Spleen (tissue), 11 donors: Measurements from ENCODE around the gene GALNT11. TPM values are rescaled to one million over a fixed set of nuclear protein-coding genes. Genes with fewer than 3 reads are reported as not detected.

ENCODE experiments used
- DNase-seq: peaks from one replicate; pipeline ENCODE4 v3.0.0-alpha.2; 2020
- H3K27ac ChIP-seq, 8 donors: fragments of 200-600 bp; sonication (generic) in 7 of 8; 1 replicate in 4 of 8; 2 replicates in 4 of 8; pipeline versions ENCODE4 v1.5.0 to v1.8.0; 2016 to 2021; ENCODE audit warnings: inconsistent platforms in 4 of 8, mild to moderate bottlenecking in 4 of 8, moderate library complexity in 1 of 8
- H3K27me3 ChIP-seq, 7 donors: fragments of 200-600 bp; sonication (generic) in 6 of 7; replicated peaks in 1 of 7; 1 replicate in 4 of 7; 2 replicates in 3 of 7; pipeline versions ENCODE4 v1.5.0 to v1.8.0; 2016 to 2021; ENCODE audit warnings: inconsistent platforms in 3 of 7, mild to moderate bottlenecking in 1 of 7
- H3K36me3 ChIP-seq, 6 donors: fragments of 200-600 bp; sonication (generic) in 5 of 6; 1 replicate in 4 of 6; 2 replicates in 2 of 6; pipeline versions ENCODE4 v1.5.0 to v1.8.0; 2016 to 2021; ENCODE audit warnings: inconsistent platforms in 2 of 6
- H3K4me1 ChIP-seq, 6 donors: fragments of 200-600 bp; sonication (generic) in 5 of 6; 1 replicate in 3 of 6; 2 replicates in 3 of 6; pipeline versions ENCODE4 v1.5.0 to v1.8.0; 2016 to 2021; ENCODE audit warnings: inconsistent platforms in 3 of 6
- H3K4me3 ChIP-seq, 8 donors: fragments of 200-600 bp; sonication (generic) in 7 of 8; 1 replicate in 4 of 8; 2 replicates in 4 of 8; pipeline versions ENCODE4 v1.5.0 to v1.8.0; 2016 to 2021; ENCODE audit warnings: inconsistent platforms in 4 of 8, mild to moderate bottlenecking in 4 of 8, moderate library complexity in 2 of 8
- H3K9me3 ChIP-seq, 8 donors: fragments of 200-600 bp; sonication (generic) in 7 of 8; 1 replicate in 4 of 8; 2 replicates in 4 of 8; pipeline versions ENCODE4 v1.5.0 to v1.8.0; 2016 to 2021; ENCODE audit warnings: inconsistent platforms in 4 of 8
- POLR2A ChIP-seq, 3 donors: fragments of 450-650 bp; IDR thresholded peaks; one replicate each; pipeline ENCODE4 v1.5.1; 2017; ENCODE audit warnings: antibody characterized with exemption in 3 of 3, mild to moderate bottlenecking in 1 of 3
- POLR2AphosphoS5 ChIP-seq, 3 donors: sonication (generic); formaldehyde crosslinking; IDR thresholded peaks; one replicate each; pipeline ENCODE4 v1.5.1; 2017; ENCODE audit warnings: antibody characterized with exemption in 3 of 3
- WGBS, 5 donors: extraction: QIAGEN DNeasy Blood & Tissue Kit in 3 of 5; methylation state at CpG; one replicate each; pipeline versions ENCODE4 v1.1.5 to v1.1.7; 2013 to 2018; 5-methylcytosine and 5-hydroxymethylcytosine counted together
- intact Hi-C: fragments of 100-400 bp; cut with DNase I; formaldehyde crosslinking; loops from one replicate; pipeline ENCODE4 v1.15.0; 2023; ENCODE audit warnings: low total_unique reads
- polyA plus RNA-seq, 3 donors: library from polyadenylated mRNA; stranded (reverse); fragments of 200-250 nt; gene quantifications; one replicate each; pipeline ENCODE4 v1.2.1, GENCODE V29; 2013
- total RNA-seq, 7 donors: library from RNA; depleted of rRNA in 3 of 7; stranded (reverse); fragments of >200 nt in 3 of 7; fragmentation: NEBNext Ultra II Directional in 4 of 7; extraction: Animal tissue kit (Norgen Biotek cat#: 25700) in 4 of 7; gene quantifications; one replicate each; pipeline versions ENCODE4 v1.1.0 to v1.2.1, GENCODE V29; 2016 to 2021
- TF ChIP-seq, protein P1 (sequence below), 11 experiments: fragments of 200-600 bp in 7 of 11; fragments of 450-650 bp in 4 of 11; sonication (generic) in 4 of 11; IDR thresholded peaks in 8 of 11; conservative IDR thresholded peaks in 3 of 11; 1 replicate in 7 of 11; 2 replicates in 4 of 11; pipeline versions ENCODE4 v1.4.0 to v1.8.0; 2016 to 2021; ENCODE audit warnings: antibody characterized with exemption in 11 of 11, inconsistent platforms in 4 of 11, mild to moderate bottlenecking in 1 of 11
- donor health status: healthy with polysubstance abuse.
- donor health status: DM: no; HTN: no; CAD: no; lungs with moderate emphysema.
- donor health status: DM: no; HTN: no; CAD: no.
- donor health status: Bipolar disorder and iron deficiency.
- donor health status: healthy.
- donor health status: DM: no; HTN: no; CAD: no.
- donor health status: DM: yes; HTN: yes; CAD: no.

Gene GALNT11
- total and polyA plus RNA-seq, 10 donors, result 9.7 to 46.0 (median 29.0) TPM

DNA sequence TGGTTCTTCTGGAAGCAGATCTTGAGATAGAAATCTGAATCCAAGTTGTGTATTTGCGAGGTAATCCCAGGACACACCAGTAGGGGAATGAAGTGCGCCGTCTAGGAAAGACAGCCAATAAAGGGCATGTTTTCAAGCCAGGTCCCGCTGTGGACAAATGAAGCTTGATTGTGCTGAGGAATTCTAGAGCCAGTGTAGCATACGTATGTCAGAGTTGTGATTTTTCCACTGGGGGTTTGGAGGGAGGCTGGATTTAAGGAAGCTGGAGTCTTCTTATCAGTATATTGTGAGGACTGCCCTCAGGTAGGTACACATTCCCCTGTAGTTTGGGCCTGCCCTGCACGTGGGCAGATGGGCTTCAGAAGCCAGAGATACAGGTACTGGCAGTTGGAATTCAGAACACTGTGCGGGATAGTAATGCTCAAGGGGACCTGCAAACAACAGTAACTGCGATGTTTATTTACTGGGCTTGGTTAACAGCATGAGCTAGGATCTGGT, 50.9 kb downstream of the GALNT11 start:
- 78 to 95% (median 88%) methylated on average over 8 of the region's 8 CpGs for WGBS, 5 donors

DNA sequence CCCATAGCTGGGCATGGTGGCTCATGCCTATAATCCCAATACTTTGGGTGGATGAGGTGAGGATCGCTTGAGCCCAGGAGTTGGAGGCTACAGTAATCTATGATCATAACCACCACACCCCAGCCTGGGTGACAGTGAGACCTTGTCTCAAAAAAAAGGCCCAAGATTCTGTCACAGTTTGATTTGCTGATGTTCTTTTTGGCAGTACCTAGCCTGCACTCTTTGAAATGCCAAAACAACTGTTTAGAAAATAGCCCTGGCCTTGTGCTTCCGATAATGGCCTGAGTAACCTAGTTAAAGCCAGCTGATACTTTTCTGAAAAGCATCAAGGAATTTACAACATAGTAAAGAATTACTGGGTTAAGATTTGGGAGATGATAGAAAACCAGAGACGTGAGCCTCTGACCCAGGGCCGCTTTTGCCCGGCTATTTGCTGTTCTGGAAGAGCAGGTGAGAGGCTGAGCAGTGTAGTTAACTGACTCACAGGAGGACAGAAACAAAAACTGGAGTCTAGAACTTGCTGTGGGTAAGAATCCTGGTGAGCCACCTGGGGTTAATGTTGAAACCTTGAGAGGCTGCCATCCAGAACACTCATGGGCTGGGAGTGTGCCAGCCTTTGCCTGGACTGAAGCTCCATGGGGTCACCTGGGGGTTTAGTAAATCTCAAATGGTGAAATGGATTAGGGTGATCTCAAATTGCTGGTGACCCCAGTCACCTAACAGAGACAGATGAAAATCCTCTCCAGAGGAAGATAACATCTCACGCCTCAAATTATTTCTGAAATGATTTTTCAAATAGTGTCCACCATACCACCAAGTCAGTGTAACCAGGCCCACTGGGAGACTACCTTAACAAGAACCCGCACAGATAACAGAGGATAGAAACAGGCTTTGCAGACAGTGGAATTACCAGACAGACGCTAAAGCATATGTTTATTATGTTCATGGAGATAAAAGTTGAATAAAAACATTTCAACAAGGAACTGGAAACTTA, 51.8 kb downstream of the GALNT11 start:
- H3K4me1 ChIP-seq, result peaks cover 0 to 34% (median 12%) of the 10 kb centered on the region in 6 donors
- no peak overlapping the region for H3K4me3 ChIP-seq
- intact Hi-C loops, result no loop called here
- DNase-seq, result no peak
- H3K9me3 ChIP-seq, result peaks cover 0 to 8% (median 0%) of the 10 kb centered on the region in 8 donors
- 93 to 99% (median 96%) methylated on average over 8 of the region's 8 CpGs for WGBS, 5 donors
- H3K27me3 ChIP-seq, result no peaks in the 10 kb centered on the region
- TF ChIP-seq POLR2AphosphoS5 (IDR thresholded peaks at IDR 0.05) (no peak), POLR2A (IDR thresholded peaks at IDR 0.05) (no peak)
- TF ChIP-seq, protein P1, sequence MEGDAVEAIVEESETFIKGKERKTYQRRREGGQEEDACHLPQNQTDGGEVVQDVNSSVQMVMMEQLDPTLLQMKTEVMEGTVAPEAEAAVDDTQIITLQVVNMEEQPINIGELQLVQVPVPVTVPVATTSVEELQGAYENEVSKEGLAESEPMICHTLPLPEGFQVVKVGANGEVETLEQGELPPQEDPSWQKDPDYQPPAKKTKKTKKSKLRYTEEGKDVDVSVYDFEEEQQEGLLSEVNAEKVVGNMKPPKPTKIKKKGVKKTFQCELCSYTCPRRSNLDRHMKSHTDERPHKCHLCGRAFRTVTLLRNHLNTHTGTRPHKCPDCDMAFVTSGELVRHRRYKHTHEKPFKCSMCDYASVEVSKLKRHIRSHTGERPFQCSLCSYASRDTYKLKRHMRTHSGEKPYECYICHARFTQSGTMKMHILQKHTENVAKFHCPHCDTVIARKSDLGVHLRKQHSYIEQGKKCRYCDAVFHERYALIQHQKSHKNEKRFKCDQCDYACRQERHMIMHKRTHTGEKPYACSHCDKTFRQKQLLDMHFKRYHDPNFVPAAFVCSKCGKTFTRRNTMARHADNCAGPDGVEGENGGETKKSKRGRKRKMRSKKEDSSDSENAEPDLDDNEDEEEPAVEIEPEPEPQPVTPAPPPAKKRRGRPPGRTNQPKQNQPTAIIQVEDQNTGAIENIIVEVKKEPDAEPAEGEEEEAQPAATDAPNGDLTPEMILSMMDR (IDR thresholded peaks at IDR 0.05 in 8 of 11, conservative IDR thresholded peaks at IDR 0.05 in 3 of 11), result no peak
- H3K27ac ChIP-seq, result no peak overlapping the region
- no peaks in the 10 kb centered on the region for H3K36me3 ChIP-seq

More for the DNA sequence above, 50.9 kb downstream of the GALNT11 start:
- Histone ChIP-seq H3K27me3 (no peaks in the 10 kb centered on the region), H3K36me3 (no peaks in the 10 kb centered on the region), H3K27ac (no peak overlapping the region), H3K4me1 (peaks cover 0 to 34% (median 12%) of the 10 kb centered on the region in 6 donors), H3K9me3 (no peaks in the 10 kb centered on the region), H3K4me3 (no peak overlapping the region)
- TF ChIP-seq POLR2AphosphoS5 (IDR thresholded peaks at IDR 0.05), result no peak
- TF ChIP-seq, protein P1 (IDR thresholded peaks at IDR 0.05 in 8 of 11, conservative IDR thresholded peaks at IDR 0.05 in 3 of 11), result peak in 5 of 11 experiments; percentile 10 to 31 (median 30)
- intact Hi-C loops, result no loop called here
- no peak for DNase-seq

DNA sequence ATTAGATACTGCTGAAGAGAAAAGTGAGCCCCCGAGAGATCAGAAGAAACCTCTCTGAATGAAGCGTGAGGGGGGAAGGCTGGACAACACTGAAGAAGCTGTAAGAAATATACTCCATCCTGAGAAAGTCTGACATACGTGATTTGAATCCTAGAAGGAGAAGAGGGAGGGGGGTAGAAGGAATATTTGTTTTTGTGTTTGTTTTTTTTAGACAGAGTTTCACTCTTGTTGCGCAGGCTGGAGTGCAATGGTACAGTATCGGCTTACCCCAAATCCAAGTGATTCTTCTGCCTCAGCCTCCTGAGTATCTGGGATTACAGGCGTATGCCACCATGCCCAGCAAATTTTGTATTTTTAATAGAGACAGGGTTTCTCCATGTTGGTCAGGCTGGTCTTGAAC, 52.6 kb downstream of the GALNT11 start:
- no peak for DNase-seq
- Histone ChIP-seq H3K36me3 (no peaks in the 10 kb centered on the region), H3K27ac (no peak overlapping the region), H3K4me1 (peaks cover 0 to 40% (median 12%) of the 10 kb centered on the region in 6 donors), H3K9me3 (peaks cover 0 to 8% (median 0%) of the 10 kb centered on the region in 8 donors), H3K4me3 (no peak overlapping the region), H3K27me3 (no peaks in the 10 kb centered on the region)
- intact Hi-C loops, result no loop called here
- TF ChIP-seq, protein P1 (IDR thresholded peaks at IDR 0.05 in 8 of 11, conservative IDR thresholded peaks at IDR 0.05 in 3 of 11), result no peak
- TF ChIP-seq POLR2A (IDR thresholded peaks at IDR 0.05), result no peak
- no peak for TF ChIP-seq POLR2AphosphoS5 (IDR thresholded peaks at IDR 0.05)
- 74 to 94% (median 87%) methylated on average over 6 of the region's 6 CpGs for WGBS, 5 donors

DNA sequence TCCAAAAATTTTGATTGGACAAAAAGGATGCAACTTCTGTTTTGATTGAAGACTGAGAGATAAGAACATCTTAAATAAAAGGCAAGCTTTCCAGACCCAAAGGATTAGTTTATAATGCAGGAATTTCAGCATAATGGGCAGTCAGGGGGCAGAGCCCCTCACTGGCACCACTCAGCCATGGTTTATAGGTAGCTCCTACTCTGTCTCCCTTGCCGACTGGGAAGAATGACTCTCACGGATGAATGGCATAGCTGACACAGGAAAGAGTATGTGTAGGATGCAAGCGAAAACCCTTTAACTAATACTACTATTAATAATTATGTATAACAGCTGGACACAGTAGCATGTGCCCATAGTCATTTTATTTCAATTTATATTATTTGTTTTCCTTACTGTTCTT, 53.3 kb downstream of the GALNT11 start:
- no peak for DNase-seq
- Histone ChIP-seq H3K4me1 (peaks cover 0 to 41% (median 12%) of the 10 kb centered on the region in 6 donors), H3K27me3 (no peaks in the 10 kb centered on the region), H3K36me3 (no peaks in the 10 kb centered on the region), H3K9me3 (peaks cover 0 to 8% (median 0%) of the 10 kb centered on the region in 8 donors), H3K27ac (no peak overlapping the region), H3K4me3 (no peak overlapping the region)
- 63 to 71% (median 67%) methylated on average over 3 of the region's 3 CpGs for WGBS, 5 donors
- intact Hi-C loops, result no loop called here
- TF ChIP-seq POLR2A (IDR thresholded peaks at IDR 0.05) (no peak), POLR2AphosphoS5 (IDR thresholded peaks at IDR 0.05) (no peak)
- TF ChIP-seq, protein P1 (IDR thresholded peaks at IDR 0.05 in 8 of 11, conservative IDR thresholded peaks at IDR 0.05 in 3 of 11), result no peak
